ENCODE results near the gene HHIPL2.

Gene HHIPL2

DNA sequence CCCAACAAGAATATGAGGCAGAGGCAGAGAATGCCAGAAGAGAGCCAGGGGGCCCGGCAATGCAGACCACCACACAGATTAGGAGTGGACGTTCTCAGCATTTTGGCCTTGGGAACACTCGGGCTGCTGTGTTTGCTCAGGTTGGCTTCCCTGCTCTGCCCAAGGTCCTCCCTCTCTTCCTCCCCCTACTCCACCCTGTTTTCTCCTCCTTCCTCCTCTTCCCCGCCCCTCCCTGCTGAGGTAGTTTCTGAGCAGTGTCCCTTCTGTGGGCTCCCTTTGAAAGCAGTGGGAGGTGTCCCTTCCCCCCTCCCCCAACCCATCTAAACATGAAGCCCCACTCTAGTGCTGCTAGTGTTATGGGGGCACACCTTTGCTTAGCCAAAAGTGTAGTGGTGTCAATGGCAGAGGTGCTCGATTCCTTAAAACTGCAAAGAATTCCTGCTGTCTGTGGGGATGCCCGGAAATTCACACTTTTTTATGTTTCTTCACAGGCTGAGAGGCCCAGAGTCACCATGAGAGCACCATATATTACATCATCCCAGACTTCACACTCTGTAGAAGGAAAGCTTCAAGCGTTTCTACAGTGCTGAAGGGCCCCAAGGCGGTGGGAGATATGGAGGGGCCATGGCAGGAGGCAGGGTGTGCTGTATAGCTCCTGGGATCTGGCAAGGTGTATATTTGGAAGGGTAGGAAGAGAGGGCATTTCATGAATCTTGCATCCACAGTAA lies at the start of gene HHIPL2:
HHIPL2 (minus strand) TSS at position 161 of the 728 bp plus-strand sequence; CDS start at position 101, 60 bp downstream.
- TF ChIP-seq NFIC (IDR thresholded peaks at IDR 0.05) (no peak), TEAD4 (IDR thresholded peaks at IDR 0.05) (no peak), RAD21 (IDR thresholded peaks at IDR 0.05; ENCODE audit: low read depth) (no peak), CREB1 (IDR thresholded peaks at IDR 0.05; ENCODE audit: low read depth) (no peak), EP300 (IDR thresholded peaks at IDR 0.05; ENCODE audit: borderline replicate concordance) (no peak)
- TF ChIP-seq, protein P1, sequence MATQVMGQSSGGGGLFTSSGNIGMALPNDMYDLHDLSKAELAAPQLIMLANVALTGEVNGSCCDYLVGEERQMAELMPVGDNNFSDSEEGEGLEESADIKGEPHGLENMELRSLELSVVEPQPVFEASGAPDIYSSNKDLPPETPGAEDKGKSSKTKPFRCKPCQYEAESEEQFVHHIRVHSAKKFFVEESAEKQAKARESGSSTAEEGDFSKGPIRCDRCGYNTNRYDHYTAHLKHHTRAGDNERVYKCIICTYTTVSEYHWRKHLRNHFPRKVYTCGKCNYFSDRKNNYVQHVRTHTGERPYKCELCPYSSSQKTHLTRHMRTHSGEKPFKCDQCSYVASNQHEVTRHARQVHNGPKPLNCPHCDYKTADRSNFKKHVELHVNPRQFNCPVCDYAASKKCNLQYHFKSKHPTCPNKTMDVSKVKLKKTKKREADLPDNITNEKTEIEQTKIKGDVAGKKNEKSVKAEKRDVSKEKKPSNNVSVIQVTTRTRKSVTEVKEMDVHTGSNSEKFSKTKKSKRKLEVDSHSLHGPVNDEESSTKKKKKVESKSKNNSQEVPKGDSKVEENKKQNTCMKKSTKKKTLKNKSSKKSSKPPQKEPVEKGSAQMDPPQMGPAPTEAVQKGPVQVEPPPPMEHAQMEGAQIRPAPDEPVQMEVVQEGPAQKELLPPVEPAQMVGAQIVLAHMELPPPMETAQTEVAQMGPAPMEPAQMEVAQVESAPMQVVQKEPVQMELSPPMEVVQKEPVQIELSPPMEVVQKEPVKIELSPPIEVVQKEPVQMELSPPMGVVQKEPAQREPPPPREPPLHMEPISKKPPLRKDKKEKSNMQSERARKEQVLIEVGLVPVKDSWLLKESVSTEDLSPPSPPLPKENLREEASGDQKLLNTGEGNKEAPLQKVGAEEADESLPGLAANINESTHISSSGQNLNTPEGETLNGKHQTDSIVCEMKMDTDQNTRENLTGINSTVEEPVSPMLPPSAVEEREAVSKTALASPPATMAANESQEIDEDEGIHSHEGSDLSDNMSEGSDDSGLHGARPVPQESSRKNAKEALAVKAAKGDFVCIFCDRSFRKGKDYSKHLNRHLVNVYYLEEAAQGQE (IDR thresholded peaks at IDR 0.05; ENCODE audit: low read depth) = no peak

- TF ChIP-seq, protein P1 (IDR thresholded peaks at IDR 0.05; ENCODE audit: low read depth) = no peak
Observed at GRCh38 chr1:222596696-222597095, 48.8 kb upstream of the HHIPL2 start.

- TF ChIP-seq MAX (IDR thresholded peaks at IDR 0.05) (no peak), TCF12 (IDR thresholded peaks at IDR 0.05; ENCODE audit: low read depth) (no peak), CREB1 (IDR thresholded peaks at IDR 0.05; ENCODE audit: low read depth) (no peak), USF1 (IDR thresholded peaks at IDR 0.05) (no peak), RAD21 (IDR thresholded peaks at IDR 0.05; ENCODE audit: low read depth) (no peak), TEAD4 (IDR thresholded peaks at IDR 0.05) (no peak), NFIC (IDR thresholded peaks at IDR 0.05) (no peak), EP300 (IDR thresholded peaks at IDR 0.05; ENCODE audit: borderline replicate concordance) (no peak)
- TF ChIP-seq, protein P1 (IDR thresholded peaks at IDR 0.05; ENCODE audit: low read depth) = no peak
Observed at GRCh38 chr1:222594789-222595188, 46.9 kb upstream of the HHIPL2 start.

- TF ChIP-seq TCF12 (IDR thresholded peaks at IDR 0.05; ENCODE audit: low read depth) = no peak
Observed at GRCh38 chr1:222592171-222592570, 44.3 kb upstream of the HHIPL2 start.

DNA sequence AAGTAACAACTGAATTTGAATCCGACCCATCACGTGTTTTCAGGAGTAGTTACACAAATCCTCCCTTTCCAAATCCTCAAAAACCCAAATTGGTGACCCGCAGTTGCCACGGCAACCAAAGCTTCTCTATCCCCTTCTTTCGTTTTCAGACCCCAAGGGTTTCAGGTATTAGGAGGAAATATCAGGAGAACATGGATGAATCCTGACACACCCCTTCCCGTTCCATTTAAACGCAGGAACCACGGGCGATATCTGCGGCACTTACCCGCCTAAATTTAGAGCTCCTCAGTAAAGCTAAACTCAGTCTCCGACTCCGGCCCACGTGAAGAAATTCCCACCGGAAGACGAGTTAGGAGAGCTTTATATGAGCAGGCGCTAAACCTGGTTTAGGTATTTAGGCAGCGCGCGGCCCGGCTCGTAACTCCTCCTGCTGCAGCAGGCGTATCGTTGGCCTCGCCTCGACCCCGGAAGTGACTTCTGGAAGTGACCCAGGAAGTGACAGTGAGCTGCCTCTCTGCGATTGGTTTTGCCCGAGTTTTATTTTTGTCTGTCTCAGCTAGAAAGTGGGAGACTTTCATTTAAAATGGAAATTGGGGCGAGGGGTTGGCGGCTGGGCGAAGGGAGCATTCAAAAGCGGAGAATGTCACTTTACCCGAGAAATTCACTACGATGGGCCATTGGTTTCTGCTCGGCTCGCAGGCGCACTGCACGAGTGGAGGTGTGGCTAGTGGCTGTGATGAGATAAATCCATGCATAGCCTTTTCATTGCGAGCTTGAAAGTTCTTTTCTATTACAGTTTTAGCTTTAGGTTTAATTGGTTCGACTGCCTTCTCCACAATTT lies 41.8 kb upstream of the HHIPL2 start, which contains the start of gene TAF1A:
TAF1A (minus strand) TSS at position 472 of the 841 bp plus-strand sequence.
- TF ChIP-seq TAF1 (IDR thresholded peaks at IDR 0.05; ENCODE audit: low read depth) (peak; percentile 56), YY1 (IDR thresholded peaks at IDR 0.05; ENCODE audit: low read depth) (peak; percentile 11; the same call in 1 of the 2 replicates), TCF12 (IDR thresholded peaks at IDR 0.05; ENCODE audit: low read depth) (0 out of 2 replicates have a peak, but pooled peaks have one; percentile 30), CEBPB (IDR thresholded peaks at IDR 0.05) (no peak)

- TF ChIP-seq TAF1 (IDR thresholded peaks at IDR 0.05; ENCODE audit: low read depth) = no peak
- TF ChIP-seq TEAD4 (IDR thresholded peaks at IDR 0.05) = no peak
- TF ChIP-seq EGR1 (IDR thresholded peaks at IDR 0.05) = no peak
- TF ChIP-seq NFIC (IDR thresholded peaks at IDR 0.05) = no peak
- no peak for TF ChIP-seq USF1 (IDR thresholded peaks at IDR 0.05)
- no peak for TF ChIP-seq TCF12 (IDR thresholded peaks at IDR 0.05; ENCODE audit: low read depth)
Observed at GRCh38 chr1:222588135-222588534, 40.2 kb upstream of the HHIPL2 start.
